ENCODE data around the gene CEBPZOS. TPM values are rescaled to one million over a fixed set of nuclear protein-coding genes. Genes with fewer than 3 reads are reported as not detected.

Gene CEBPZOS
- polyA plus RNA-seq (2013): 45.0 TPM

DNA sequence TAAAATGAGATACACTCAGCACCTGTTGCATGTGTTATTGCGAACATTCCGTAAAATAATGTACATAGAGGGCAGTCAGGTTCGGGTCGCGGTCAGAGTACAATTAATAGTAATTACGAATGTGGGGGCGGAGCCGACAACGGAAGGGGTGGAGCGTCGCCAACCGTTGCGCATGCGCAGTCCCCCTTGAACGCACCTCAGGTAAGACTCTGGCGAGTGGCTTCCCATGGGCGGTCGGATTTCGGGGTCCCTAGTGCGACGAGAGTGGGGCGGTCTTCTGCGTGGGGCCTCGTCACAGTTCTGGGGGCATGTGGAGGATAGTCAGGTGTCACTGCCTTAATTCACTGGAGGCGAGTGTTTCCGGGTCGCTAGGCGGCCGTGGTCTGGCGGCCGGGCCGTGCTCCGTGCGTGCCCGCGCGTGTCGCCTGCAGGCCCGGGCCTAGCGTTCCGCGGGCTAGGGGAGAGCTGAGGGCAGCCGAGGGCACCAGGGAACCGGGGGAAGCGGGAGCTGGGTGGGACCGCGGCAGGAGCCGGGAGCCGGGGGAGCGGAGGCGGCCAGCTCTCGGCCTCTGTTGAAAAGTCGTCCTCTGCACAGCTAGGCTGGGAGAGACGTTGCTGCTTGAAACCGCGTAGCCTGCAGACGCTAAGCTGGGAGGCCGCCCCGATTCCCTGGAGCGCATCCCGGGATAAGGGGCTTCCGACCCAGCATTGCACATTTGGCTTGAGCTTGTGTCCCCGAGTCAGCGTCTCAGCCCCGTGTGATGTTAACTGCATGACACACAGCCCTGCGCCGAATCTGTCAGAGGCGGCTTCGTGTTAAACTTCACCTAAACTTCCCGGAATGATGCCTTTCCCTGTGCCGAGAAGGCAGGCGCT, at the start of gene CEBPZOS:
Gene CEBPZOS (plus strand): TSS at position 177 of the 876 bp plus-strand sequence. CDS start 3,209 bp downstream, outside the sequence.
- under 1% methylated on average over 70 of the region's 72 CpGs for WGBS (ENCODE audit: insufficient coverage)
- ChIA-PET CTCF (interaction anchor here (1.4 to 1.6 kb wide), 2 partner anchors 12 to 27 kb away, joined by 3 to 4 read pairs; no protein-coding TSS in a partner anchor), POLR2A (no interaction called here)
- Histone ChIP-seq H3K27me3 (replicated peaks in 2 of 5; ENCODE audit: control insufficient read depth in 4 of 5, insufficient read depth in 5 of 5, low read length in 4 of 5) (no peaks in the 10 kb centered on the region), H3K4me3 (ENCODE audit: control insufficient read depth in 1 of 7, extremely low read depth in 1 of 7, insufficient read depth in 4 of 7, low read depth in 2 of 7, low read length in 6 of 7) (peak within 1 kb of the TSS; percentile 58 to 89 (median 79)), H3K36me3 (ENCODE audit: control insufficient read depth in 4 of 4, insufficient read depth in 4 of 4, low read length in 3 of 4) (peaks cover 4 to 22% (median 6%) of the 10 kb centered on the region in 4 experiments), H3K9me3 (ENCODE audit: control extremely low read depth in 1 of 5, control insufficient read depth in 4 of 5, insufficient read depth in 2 of 5, low read depth in 1 of 5, low read length in 4 of 5) (no peaks in the 10 kb centered on the region), H3K27ac (ENCODE audit: insufficient read depth in 1 of 2, low read depth in 1 of 2, low read length in 2 of 2, poor library complexity in 1 of 2, severe bottlenecking in 2 of 2) (peak within 1 kb of the TSS; percentile 84 to 87), H3K4me1 (ENCODE audit: control extremely low read depth in 1 of 4, control insufficient read depth in 4 of 4, insufficient read depth in 4 of 4, low read length in 3 of 4) (peaks cover 6 to 26% (median 14%) of the 10 kb centered on the region in 4 experiments)
- peak; percentile 85 to 91 (median 90) for DNase-seq

DNA sequence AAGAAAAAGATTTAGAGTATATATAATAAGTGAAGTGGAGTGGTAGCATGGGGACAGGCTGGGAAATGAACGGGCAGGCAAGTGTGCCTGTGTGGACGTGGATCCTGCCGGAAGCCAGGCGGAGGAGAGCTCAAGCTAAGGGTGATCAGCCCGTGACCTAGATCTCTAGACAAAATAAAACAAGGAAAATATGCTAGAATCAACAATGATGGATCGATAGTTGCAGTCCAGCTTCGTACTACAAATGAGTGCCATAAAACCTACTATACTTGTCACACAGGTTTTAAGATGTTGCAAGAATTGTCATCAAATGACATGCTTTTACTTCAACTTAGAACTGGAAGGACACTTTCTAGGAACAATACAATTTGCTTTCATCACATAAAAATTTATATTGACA, 48.0 kb upstream of the CEBPZOS start:
- no peak overlapping the region for H3K4me3 ChIP-seq (ENCODE audit: control insufficient read depth in 1 of 7, extremely low read depth in 1 of 7, insufficient read depth in 4 of 7, low read depth in 2 of 7, low read length in 6 of 7)
- H3K27me3 ChIP-seq (replicated peaks in 2 of 5; ENCODE audit: control insufficient read depth in 4 of 5, insufficient read depth in 5 of 5, low read length in 4 of 5): no peaks in the 10 kb centered on the region
- WGBS (ENCODE audit: insufficient coverage): 98% methylated on average over 7 of the region's 7 CpGs
- no peaks in the 10 kb centered on the region for H3K9me3 ChIP-seq (ENCODE audit: control extremely low read depth in 1 of 5, control insufficient read depth in 4 of 5, insufficient read depth in 2 of 5, low read depth in 1 of 5, low read length in 4 of 5)
- no peak overlapping the region for H3K27ac ChIP-seq (ENCODE audit: insufficient read depth in 1 of 2, low read depth in 1 of 2, low read length in 2 of 2, poor library complexity in 1 of 2, severe bottlenecking in 2 of 2)
- no peak for DNase-seq
- H3K4me1 ChIP-seq (ENCODE audit: control extremely low read depth in 1 of 4, control insufficient read depth in 4 of 4, insufficient read depth in 4 of 4, low read length in 3 of 4): peaks cover 0 to 7% (median 2%) of the 10 kb centered on the region in 4 experiments
- peaks cover 7 to 45% (median 28%) of the 10 kb centered on the region in 4 experiments for H3K36me3 ChIP-seq (ENCODE audit: control insufficient read depth in 4 of 4, insufficient read depth in 4 of 4, low read length in 3 of 4)
- ChIA-PET POLR2A (no interaction called here), CTCF (interaction anchor here (0.8 kb wide), 1 partner anchor 10 kb away, joined by 3 read pairs; no protein-coding TSS in a partner anchor)

DNA sequence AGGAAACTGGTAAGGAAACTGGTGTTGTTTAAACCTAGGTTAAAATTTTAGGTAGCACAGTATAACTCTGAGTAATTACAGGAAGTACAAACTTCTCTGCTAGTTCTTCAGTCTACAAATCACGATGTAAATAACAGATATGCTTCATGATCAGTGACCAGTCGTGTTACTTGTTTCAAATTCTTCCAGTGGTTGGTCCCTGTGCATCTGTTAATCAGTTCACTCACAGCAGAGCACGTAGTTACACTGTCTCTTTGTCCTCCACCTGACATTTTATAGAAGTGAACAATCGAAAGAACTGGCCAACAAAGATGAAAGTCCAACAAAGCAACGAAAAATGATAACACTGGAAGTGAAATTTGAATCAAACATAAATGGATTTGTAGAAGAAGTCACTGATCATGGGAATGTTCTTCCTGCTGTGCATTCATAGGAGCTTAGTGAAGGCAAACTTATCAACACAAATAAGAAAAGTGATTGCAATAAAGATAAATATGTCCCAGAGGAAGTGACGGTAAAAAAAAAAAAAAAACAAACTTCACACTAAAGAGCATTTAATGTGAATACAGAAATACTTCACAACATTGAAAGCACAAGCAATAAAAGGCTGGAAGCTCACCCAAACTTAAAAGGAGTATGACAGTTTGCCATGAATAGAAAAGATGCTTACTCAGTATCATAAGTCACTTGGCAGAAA, 46.5 kb upstream of the CEBPZOS start:
- no peak overlapping the region for H3K27ac ChIP-seq (ENCODE audit: insufficient read depth in 1 of 2, low read depth in 1 of 2, low read length in 2 of 2, poor library complexity in 1 of 2, severe bottlenecking in 2 of 2)
- no peaks in the 10 kb centered on the region for H3K9me3 ChIP-seq (ENCODE audit: control extremely low read depth in 1 of 5, control insufficient read depth in 4 of 5, insufficient read depth in 2 of 5, low read depth in 1 of 5, low read length in 4 of 5)
- peaks cover 7 to 40% (median 28%) of the 10 kb centered on the region in 4 experiments for H3K36me3 ChIP-seq (ENCODE audit: control insufficient read depth in 4 of 4, insufficient read depth in 4 of 4, low read length in 3 of 4)
- H3K4me3 ChIP-seq (ENCODE audit: control insufficient read depth in 1 of 7, extremely low read depth in 1 of 7, insufficient read depth in 4 of 7, low read depth in 2 of 7, low read length in 6 of 7): no peak overlapping the region
- 80% methylated on average over 2 of the region's 6 CpGs for WGBS (ENCODE audit: insufficient coverage)
- DNase-seq: peak in 2 of 3 donors; percentile 49 to 69
- CTCF ChIA-PET: interaction anchor here (0.9 kb wide), 1 partner anchor 15 kb away, joined by 4 read pairs; no protein-coding TSS in a partner anchor
- POLR2A ChIA-PET: no interaction called here
- peaks cover 0 to 7% (median 2%) of the 10 kb centered on the region in 4 experiments for H3K4me1 ChIP-seq (ENCODE audit: control extremely low read depth in 1 of 4, control insufficient read depth in 4 of 4, insufficient read depth in 4 of 4, low read length in 3 of 4)
- no peaks in the 10 kb centered on the region for H3K27me3 ChIP-seq (replicated peaks in 2 of 5; ENCODE audit: control insufficient read depth in 4 of 5, insufficient read depth in 5 of 5, low read length in 4 of 5)

GRCh38 chr2:37153224-37153623, 43.1 kb upstream of the CEBPZOS start:
- peaks cover 3 to 29% (median 20%) of the 10 kb centered on the region in 4 experiments for H3K4me1 ChIP-seq (ENCODE audit: control extremely low read depth in 1 of 4, control insufficient read depth in 4 of 4, insufficient read depth in 4 of 4, low read length in 3 of 4)
- no peak for DNase-seq
- H3K36me3 ChIP-seq (ENCODE audit: control insufficient read depth in 4 of 4, insufficient read depth in 4 of 4, low read length in 3 of 4): peaks cover 3 to 20% (median 15%) of the 10 kb centered on the region in 4 experiments
- no peak overlapping the region for H3K4me3 ChIP-seq (ENCODE audit: control insufficient read depth in 1 of 7, extremely low read depth in 1 of 7, insufficient read depth in 4 of 7, low read depth in 2 of 7, low read length in 6 of 7)
- no CpG with 5 or more reads among the region's 5 CpGs for WGBS (ENCODE audit: insufficient coverage)
- no peak overlapping the region for H3K27ac ChIP-seq (ENCODE audit: insufficient read depth in 1 of 2, low read depth in 1 of 2, low read length in 2 of 2, poor library complexity in 1 of 2, severe bottlenecking in 2 of 2)
- no peaks in the 10 kb centered on the region for H3K9me3 ChIP-seq (ENCODE audit: control extremely low read depth in 1 of 5, control insufficient read depth in 4 of 5, insufficient read depth in 2 of 5, low read depth in 1 of 5, low read length in 4 of 5)
- CTCF ChIA-PET: interaction anchor here (0.8 kb wide), 1 partner anchor 16 kb away, joined by 3 read pairs; no protein-coding TSS in a partner anchor
- H3K27me3 ChIP-seq (replicated peaks in 2 of 5; ENCODE audit: control insufficient read depth in 4 of 5, insufficient read depth in 5 of 5, low read length in 4 of 5): no peaks in the 10 kb centered on the region
- POLR2A ChIA-PET: no interaction called here

DNA sequence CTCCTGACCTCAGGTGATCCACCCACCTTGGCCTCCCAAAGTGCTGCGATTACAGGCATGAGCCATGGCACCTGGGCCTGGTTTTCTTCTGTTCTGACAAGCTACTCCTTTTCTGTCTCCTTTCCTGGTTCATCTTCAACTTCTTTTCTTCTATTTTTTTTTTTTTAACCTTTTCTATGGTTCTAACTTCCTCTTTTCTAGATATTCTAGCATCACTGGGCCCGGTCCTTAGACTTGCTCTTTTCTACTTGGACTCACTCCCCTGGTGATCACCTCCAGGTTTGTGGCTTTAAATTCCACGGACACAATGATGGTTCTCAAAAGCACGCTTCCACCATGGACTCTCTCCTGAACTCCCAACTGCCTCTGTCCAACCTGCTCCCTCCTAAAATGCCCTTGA, 41.5 kb upstream of the CEBPZOS start:
- Histone ChIP-seq H3K27ac (ENCODE audit: insufficient read depth in 1 of 2, low read depth in 1 of 2, low read length in 2 of 2, poor library complexity in 1 of 2, severe bottlenecking in 2 of 2) (peak overlapping the region in 1 of 2 experiments; percentile 0), H3K4me1 (ENCODE audit: control extremely low read depth in 1 of 4, control insufficient read depth in 4 of 4, insufficient read depth in 4 of 4, low read length in 3 of 4) (peaks cover 3 to 26% (median 20%) of the 10 kb centered on the region in 4 experiments), H3K36me3 (ENCODE audit: control insufficient read depth in 4 of 4, insufficient read depth in 4 of 4, low read length in 3 of 4) (peaks cover 3 to 12% (median 7%) of the 10 kb centered on the region in 4 experiments), H3K27me3 (replicated peaks in 2 of 5; ENCODE audit: control insufficient read depth in 4 of 5, insufficient read depth in 5 of 5, low read length in 4 of 5) (no peaks in the 10 kb centered on the region), H3K9me3 (ENCODE audit: control extremely low read depth in 1 of 5, control insufficient read depth in 4 of 5, insufficient read depth in 2 of 5, low read depth in 1 of 5, low read length in 4 of 5) (no peaks in the 10 kb centered on the region), H3K4me3 (ENCODE audit: control insufficient read depth in 1 of 7, extremely low read depth in 1 of 7, insufficient read depth in 4 of 7, low read depth in 2 of 7, low read length in 6 of 7) (peak overlapping the region in 1 of 7 experiments; percentile 94)
- CTCF ChIA-PET: interaction anchor here (0.7 to 0.9 kb wide), 3 partner anchors 13 to 29 kb away, joined by 3 read pairs; no protein-coding TSS in a partner anchor
- POLR2A ChIA-PET: interaction anchor here (0.6 kb wide), 1 partner anchor 901 kb away, joined by 7 read pairs; no protein-coding TSS in a partner anchor
- WGBS (ENCODE audit: insufficient coverage): 62% methylated on average over 4 of the region's 4 CpGs
- DNase-seq: peak in 2 of 3 donors; percentile 50 to 56

GRCh38 chr2:37156071-37156856, 40.0 kb upstream of the CEBPZOS start:
- Histone ChIP-seq H3K4me1 (ENCODE audit: control extremely low read depth in 1 of 4, control insufficient read depth in 4 of 4, insufficient read depth in 4 of 4, low read length in 3 of 4) (peaks cover 3 to 22% (median 20%) of the 10 kb centered on the region in 4 experiments), H3K27me3 (replicated peaks in 2 of 5; ENCODE audit: control insufficient read depth in 4 of 5, insufficient read depth in 5 of 5, low read length in 4 of 5) (no peaks in the 10 kb centered on the region), H3K4me3 (ENCODE audit: control insufficient read depth in 1 of 7, extremely low read depth in 1 of 7, insufficient read depth in 4 of 7, low read depth in 2 of 7, low read length in 6 of 7) (peak overlapping the region; percentile 62 to 94 (median 84)), H3K36me3 (ENCODE audit: control insufficient read depth in 4 of 4, insufficient read depth in 4 of 4, low read length in 3 of 4) (peaks cover 3 to 12% (median 7%) of the 10 kb centered on the region in 4 experiments), H3K9me3 (ENCODE audit: control extremely low read depth in 1 of 5, control insufficient read depth in 4 of 5, insufficient read depth in 2 of 5, low read depth in 1 of 5, low read length in 4 of 5) (no peaks in the 10 kb centered on the region), H3K27ac (ENCODE audit: insufficient read depth in 1 of 2, low read depth in 1 of 2, low read length in 2 of 2, poor library complexity in 1 of 2, severe bottlenecking in 2 of 2) (peak overlapping the region; percentile 86 to 88)
- peak in 2 of 3 donors; percentile 52 to 66 for DNase-seq
- under 1% methylated on average over 15 of the region's 27 CpGs for WGBS (ENCODE audit: insufficient coverage)
- CTCF ChIA-PET: interaction anchor here (0.6 to 2.5 kb wide), 4 partner anchors 12 to 1761 kb away, joined by 3 to 18 read pairs (median 4); no protein-coding TSS in a partner anchor
- POLR2A ChIA-PET: no interaction called here
